Activated CD4-positive, alpha-beta T cell treated with anti-CD3 and anti-CD28 coated beads for 4 hours (primary cell): Measurements from ENCODE around the gene HMX3.

Source experiments
- DNase-seq, 2 donors: peaks; one replicate each; pipeline ENCODE4 v3.0.0-alpha.2; 2020

Gene HMX3

DNA sequence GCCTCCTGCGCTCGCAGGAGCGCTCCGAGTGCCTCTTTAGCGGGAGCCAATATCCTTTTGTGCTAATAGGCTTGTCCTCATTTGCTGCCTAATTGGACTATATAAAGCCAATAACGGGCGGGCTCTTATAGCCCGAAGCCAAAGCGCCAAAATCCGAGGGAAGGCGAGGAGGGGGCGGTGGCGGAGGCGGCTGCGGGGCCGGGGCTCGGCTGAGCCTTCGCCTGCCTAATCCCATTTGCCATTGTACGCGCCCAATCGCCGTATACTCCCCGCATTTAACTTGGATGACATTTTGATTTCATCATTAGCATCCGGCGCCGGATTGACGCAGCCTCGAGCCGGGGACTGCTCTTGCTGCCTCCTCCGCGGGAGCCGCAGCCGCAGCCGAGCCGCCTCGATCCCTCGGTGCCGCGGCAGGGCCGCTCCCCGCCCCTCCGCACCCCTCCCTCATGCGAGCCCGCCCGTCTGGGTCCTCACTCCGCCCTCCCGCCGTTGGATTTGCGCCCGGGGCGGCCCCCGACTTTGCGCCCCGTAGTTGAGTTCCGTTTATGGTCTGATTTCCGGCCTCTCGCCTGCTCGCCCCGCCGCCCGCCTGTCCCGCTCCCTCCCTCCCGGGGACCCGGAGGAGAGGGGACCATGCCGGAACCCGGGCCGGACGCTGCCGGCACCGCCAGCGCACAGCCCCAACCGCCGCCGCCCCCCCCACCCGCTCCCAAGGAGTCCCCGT lies at the start of gene HMX3:
HMX3 (plus strand) TSS at position 556 of the 727 bp plus-strand sequence; CDS start at position 637, 81 bp downstream.
- DNase-seq, result peak in 1 of 2 donors; percentile 48

DNA sequence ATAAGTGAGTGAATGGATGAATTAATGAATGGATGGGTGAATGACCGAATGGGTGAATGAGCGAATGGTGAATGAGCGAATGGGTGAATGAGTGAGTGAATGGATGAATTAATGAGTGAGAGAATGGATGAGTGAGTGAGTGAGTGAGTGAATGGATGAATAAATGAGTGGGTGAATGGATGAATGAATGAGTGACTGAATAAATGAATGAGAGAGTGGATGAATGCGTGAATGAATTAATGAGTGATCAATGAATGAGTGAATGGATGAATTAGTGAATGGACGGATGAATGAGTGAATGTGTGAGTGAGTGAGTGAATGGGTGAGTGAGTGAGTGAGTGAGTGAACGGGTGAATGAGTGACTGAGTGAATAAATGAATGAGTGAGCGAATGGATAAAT lies 49.5 kb upstream of the HMX3 start:
- DNase-seq, result no peak

DNA sequence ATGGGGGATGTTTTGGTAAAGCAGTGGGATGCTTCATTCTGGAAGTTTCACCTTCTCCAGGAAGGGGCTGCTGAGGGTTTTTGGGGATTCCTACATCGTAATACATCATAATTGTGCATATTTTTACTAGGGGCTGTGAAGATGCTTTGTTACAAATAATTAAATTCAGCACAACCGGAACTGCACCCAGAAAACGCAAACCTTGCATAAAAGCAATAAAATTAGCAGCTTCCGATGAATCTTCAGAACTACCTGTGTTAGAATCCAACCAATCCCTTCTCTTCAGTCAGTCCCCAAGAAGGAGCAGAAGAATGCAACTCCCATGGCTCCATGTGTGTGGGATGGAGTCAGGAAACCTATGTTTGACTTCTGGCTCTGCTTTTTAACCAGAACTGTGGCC lies 48.4 kb upstream of the HMX3 start:
- no peak for DNase-seq

DNA sequence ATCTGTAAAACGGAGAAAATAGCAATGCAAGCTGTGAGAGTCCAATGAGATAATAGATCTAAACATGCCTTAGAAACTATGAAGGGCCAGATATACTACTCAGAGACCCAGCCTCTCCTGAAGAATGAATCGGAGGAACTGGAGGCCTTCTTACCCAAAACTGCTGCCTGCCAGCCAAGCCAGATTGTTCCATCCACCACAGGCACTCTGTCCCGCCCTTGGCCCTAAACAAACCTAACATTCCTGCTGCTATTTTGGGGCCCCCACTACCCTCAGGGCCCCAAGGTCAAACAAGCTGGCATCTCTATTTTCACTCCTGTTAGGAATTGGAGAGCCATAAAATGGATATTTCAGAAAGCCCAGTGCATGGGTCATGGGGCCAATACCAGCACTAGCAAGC lies 48.0 kb upstream of the HMX3 start:
- no peak for DNase-seq

DNA sequence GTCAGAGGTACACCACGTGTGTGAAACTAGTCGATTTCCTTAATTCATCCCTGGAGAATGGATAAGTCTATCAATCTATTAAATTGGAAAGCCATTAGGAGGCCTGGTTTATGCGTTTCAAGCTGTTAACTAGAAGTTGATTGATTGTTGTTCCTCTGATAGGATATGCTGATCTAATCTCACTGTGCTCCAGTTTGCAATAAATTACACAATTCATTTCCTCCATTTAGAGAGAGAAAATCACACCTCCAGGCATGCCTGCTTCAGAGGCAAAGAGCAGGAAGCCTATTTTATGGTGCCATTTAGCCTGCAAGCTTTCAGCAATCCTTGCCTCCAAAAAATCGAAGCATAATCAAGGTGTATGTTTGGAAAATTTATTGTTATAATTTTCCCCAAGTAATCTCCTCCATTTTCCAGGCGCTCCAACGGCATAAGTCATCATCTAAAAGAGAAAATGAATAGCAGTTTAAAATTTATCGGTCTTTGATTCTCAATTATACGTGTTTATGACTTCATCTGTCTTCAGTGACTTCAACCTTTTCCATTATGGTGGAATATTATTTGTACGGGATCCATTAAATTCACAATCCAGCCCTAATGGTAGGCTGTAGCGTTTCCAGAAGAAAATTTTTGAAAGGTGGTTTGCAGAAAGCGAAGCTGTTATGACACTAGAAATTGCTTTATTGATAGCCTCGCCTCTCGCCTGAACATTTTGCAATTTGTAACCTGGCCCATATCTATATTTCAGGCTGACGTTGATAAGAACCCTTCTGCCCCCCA lies 42.9 kb upstream of the HMX3 start:
- no peak for DNase-seq

DNA sequence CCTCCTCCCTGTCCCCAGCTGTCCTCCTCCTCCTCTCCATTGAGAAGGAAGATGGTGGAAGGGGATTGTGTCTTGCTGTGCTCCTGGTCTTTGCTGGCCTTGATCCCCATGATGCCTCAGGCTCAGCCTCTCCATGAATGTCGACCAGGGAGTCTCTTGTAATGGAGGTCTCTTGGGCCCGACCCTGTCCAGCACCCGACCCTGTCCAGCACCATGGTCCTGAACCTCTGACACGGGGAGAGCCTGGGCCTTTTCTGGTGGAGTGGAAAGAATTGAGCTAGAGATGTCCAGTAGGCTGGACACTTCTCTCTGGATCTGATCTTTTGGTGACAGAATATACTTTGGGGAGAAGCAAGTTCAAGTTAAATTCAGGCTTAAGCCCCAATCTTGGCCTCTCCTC lies 42.3 kb upstream of the HMX3 start:
- DNase-seq, result no peak

DNA sequence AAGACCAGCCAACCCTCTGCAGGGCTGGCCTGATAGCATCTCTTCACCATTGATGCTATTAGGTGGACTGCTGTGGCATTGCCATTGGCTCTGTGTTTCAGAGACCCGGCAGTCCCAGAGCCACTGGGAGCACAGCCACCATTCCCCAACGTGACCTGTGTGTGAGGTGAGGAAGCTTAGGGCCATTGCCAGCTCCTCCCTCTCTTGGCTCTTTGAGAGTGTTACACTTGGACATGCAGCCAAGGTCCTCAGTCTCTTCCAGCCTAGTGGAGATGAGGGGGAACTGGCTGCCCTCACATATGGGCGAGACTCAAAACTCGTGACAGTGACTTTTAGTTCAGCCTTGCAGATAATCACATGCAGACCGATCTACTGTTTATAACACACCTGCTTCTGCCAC lies 39.3 kb upstream of the HMX3 start:
- no peak for DNase-seq

DNA sequence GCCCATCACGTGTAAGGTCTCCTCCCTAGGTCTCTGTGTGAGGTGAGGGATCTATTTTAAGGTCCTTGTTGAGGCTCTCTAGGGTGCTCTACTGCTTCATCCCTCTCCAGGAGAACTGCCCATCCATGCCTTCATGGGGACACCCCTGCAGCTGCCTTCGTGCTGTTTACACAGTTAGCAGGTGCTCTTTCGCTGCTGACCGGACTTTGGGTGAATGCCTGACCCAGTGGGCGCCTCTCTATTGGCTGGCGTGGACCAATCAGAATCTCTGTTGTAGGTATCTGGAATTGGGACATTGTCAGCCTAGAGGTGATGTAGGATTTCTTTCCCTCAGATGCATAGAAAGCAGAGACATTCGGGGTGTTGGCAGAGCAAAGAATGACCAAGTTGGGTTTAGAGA lies 38.7 kb upstream of the HMX3 start:
- DNase-seq, result no peak

DNA sequence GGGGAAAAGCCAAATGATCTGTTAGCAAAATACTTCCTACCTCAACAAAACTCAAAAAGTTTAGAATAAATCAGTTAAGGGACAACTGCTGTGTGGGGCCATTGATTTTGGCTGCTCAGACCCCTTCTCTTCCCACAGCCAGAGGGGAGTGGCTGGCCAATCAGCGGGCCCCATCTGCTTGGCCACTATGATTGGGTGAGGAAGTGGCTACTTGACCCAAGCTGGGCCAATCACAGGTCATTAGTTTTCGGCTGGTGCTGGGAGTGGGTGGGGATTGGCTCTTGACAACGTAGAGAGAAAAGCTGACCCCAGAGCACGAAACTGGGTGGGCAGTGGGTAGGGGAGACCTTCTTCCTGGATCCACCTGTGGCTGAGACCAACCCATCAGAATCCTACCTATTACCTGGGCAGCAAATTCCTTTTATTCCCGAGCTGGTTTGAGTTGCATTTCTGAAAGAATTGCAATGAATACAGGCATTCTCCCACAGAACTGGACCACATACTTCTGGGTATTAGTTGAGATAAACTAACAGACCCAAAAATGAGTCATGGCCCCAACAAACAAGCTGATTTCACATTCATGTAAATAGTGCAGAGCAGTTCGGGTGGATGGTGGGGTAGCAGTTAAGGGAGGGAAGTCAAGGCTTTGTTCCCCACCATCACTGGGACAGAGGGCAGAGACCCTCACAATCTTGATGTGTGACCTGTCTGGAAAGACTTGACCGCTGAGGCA lies 35.6 kb upstream of the HMX3 start:
- no peak for DNase-seq

DNA sequence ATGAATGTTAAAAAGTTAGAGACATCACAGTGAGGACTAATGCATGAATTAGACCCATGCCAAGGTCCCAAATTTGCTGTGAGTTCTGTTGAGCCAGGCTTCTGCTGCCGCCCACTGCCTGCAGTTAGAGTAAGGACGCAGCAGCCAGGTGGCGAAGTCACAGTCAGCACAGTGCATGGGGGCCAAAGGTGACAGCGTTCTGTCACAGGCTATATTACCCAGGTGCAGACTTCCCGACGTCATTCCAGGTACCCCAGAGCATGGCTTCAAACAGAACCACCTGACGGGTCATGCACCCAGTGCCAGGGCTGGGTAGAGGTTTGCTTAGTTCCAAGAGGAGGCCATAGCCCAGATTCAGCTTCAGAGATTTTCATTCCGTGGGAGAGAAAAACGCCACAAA lies 33.9 kb upstream of the HMX3 start:
- no peak for DNase-seq

DNA sequence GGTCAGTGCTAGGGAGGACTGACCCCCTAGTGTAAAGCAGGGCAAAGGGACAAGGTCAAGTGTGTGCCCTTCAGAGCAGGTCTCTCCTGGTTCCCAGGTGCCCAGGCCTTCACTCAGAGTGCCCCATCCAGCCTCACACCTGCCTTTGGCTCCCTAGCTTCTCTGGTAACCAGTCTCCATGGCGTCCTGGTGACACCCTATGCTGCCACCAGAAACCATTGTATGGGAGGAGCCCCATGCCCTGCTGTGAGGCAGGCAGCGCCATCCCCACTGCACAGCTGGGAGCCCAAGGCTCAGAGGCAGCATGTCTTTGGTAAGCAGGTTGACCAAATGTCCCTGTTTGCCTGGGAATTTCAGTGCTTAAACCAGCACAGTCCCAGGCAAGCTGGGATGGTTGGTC lies 33.1 kb upstream of the HMX3 start:
- DNase-seq, result no peak

DNA sequence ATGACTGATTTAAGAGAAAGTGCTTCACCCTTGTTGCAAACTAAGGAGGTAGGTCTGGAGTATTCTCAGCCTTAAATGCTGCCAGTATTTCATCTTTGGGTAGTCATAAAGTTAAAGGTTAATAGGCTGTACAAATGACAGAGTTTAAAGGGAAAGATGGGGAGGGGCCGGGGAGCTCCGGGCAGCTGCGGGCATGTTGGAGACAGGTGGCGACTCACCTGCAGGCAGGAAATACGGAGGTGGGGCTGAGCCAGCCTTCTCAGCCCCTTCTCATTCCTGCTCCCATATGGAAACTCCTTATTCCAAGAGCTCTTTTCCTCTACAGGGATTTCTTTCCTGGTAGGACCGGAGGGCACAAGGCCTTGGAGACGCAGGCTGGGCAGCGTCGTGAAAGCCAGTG lies 31.8 kb upstream of the HMX3 start:
- DNase-seq, result no peak

DNA sequence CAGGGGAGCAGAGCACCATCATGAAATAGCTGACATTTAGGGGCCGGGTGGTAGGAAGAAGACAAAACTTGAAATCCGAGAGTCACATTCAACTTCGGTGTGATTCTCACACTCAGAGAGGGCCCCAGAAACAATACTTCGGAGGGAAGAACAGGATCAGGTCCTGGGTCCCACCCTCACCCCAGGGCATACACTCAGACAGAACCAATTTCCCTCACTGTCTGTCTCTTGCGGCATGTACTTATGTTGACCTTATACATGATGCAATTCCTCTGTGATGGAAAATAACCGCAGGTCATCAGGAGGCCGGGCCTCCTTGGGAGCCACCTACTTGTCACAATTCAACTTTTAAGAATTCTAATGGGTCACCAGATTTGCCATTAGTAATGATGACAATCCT lies 26.3 kb upstream of the HMX3 start:
- DNase-seq, result no peak

DNA sequence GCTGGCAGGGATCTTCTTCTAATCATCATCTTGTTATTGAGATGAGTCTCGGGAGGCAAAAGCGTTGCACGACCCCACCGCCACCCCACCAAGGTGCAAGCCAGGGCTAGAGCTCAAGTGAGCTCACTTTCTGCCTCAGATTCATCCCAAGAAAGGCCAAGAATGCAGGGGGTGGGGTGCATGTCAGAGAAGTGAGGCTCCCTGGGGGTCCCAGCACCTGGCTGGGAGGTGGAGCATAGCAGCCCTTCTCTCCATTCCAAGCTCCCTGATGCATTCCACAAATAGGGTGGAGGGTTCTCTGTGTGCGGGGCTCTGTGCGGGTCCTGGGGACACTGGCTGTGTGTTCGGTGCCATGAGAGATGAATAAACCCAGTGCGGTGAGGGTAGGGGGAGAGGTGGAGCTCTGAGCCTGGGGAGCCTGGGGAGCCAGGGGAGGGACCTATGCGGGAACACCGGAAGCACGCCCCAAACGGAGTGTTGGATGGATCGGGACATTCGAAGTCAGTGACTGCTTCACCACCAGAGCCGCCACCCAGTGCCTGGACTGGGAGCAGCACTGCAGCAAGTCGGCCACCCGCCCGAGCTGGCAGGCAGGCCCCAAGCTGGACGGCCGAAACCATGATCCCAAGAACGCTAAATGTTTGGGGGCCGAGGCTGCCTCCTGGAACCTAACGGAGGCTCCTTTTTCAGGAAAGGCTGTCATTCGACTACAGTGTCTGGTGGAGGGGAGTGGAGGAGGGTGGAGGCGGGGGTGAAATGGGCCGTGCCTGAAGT lies 17.9 kb upstream of the HMX3 start:
- DNase-seq, result no peak

DNA sequence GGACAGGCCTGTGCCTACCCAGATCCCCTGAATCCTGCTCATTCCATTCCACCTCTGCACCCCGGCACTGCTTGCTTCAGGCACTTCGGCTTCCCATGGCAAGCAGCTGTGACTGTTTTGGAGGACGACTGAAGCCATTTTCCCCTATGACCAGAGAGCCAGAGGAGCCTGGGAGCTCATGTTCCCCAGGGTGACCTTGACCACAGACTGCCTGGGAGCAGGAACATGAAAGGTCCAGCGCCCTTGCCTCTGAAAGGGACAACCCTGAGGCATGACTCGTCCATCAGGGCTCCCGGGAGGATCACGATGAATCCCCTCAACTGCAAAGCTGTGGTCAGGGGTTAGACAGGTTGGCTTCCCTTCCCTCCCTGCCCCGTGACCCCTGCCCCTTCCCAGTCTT lies 16.7 kb upstream of the HMX3 start:
- no peak for DNase-seq

DNA sequence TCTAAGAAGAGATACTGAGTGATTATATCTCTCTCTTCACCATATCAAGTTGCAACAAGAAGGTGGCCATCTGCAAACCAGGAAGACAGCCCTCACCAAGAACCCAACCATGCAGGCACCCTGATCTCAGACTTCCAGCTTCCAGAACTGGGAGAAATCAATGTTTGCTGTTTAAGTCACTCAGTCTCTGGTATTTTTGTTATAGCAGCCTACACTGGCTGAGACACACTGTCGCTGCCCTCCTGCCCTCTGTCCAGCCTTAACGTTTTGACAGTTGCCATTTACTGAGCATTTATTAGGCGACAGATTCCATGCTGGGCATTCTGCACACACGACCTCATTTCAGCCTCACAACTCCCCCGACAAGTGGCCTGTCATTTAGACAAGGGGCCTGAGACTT lies 9.5 kb upstream of the HMX3 start:
- DNase-seq, result no peak

DNA sequence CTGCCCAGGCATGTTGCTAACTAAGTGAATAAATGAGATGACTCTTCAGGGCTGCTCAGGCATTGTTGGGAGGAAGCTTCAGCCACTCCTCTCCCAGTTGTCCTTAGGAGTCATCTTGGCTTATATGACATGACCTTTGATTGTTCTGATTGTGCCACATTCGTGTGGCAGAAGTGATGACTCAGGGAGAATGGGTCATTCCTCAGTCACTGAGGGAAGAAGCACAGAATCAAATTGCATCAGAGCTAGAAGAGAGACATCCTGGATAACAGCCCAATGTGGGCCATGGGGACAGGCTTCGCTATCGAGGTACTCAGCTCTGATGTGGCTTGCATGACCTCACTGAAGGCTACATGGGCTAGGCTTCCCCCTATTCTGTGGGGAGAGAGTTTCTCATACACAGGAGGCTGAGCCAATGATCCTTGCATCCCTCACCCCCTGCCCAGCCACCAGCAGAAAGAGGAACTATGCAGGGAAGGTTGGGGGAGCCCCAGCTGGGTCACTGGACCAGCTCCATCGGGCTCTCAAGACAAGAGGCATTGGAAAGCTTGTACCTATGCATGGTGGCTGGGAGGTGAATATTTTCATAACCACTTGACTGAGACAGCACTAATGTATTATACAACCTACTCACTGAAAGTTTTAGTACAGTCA lies 6.0 kb upstream of the HMX3 start:
- no peak for DNase-seq

DNA sequence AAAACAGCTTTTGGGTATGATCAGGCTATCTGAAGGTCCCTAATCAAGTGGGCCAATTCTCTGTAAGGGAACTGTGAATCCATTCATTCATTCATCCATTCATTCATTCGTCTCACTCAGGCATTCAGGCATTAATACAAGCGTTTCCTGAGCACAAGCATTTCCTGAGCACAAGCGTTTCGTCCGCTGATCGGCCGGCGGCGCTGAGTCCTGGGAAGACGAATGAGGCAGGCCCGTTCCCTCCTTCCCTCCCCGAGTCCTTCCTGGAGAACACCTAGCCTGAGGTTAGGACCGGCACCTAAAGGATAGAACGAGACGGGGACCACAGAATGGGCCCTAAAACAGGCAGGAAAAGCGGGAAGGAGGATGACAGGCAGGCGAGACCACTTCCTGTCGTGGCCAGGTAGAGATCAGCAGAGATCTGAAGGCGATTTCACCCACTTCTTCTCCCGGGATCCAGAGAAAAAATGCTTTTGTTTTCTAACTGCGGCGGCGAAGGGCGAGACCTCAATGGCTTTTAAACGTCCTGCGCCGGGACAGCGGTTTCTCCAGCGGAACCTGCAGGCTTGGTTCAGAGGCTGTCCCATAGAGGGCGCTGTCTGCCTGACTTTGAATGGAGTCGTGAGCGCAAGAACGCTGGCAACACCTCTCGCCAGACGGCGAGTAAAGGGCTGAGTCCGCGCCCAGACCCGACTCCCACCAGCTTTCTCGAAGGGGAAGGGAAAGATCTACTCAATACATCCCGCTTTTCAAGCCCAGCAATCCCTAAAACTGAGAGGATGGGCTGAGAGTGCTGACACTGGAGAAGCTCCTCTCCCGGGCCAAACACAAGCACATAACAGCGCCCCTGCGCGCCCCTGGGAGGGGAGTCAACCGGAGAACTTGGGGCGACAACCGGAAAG lies 2.9 kb upstream of the HMX3 start:
- DNase-seq, result peak; percentile 84 to 91

DNA sequence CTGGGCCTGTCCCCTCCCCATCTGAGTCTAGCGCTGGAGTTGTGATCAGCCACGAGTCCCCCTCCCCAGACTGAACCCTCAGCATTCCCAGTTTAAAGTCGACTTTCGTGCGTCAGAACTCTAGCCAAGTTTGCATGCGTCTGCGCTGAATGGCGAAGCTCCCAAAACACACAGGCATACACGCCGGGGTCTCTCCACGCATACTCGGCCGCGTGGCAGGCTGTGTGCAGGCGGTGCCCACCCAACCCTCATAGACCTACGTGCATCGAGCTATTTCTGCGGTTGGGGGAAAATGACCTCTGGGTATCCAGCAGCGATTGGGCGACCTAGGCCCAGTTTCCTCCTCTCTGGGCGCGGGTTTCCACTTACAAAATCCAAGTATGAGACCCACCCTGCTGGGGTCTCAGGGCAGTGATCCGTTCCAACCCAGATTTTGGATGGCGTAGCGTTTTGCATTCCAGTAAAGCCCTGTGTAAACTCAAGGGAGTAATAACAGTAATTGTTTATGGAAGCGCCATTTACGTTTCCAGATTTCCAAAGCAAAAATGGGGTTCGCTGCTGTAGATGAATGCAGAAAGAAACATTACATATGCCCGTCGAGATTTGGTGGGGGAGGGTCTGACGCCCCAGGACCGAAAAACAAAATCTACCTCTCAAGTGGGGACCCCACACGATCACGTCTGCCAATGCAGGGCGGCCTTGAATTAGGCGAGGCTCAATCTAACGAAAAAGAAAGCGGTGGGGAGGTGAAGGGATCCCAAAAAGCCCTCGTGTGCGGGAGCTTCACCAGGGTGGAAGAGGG lies 2.0 kb upstream of the HMX3 start:
- DNase-seq, result no peak

DNA sequence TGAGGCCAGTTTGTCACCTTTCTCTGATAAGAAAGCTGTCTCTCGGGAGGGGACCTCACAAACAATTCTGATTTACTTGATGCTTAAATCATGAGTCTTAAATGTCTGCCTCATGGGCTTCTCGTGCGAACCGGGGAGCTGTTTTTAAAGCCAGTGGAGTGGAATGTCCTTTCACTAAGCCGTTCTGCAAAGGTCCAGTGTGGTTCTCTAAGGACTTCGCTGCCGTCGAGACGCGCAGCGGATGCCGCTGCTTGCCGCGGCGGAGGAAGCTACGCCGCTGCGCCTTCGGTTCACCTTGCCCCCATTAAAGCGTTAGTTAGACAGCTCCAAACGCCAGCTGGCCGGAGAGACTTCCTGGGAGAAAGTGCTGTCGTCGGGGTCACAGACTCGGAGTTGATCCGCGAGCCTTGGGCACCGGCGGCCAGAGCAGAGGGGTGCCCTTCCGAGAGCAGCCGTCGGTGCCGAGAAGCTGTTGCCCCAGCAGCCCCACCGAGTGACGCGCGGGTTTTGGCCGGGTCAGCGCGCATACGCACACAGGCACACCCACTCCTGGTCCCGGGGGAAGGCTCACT lies 1.3 kb upstream of the HMX3 start:
- no peak for DNase-seq
